Lower leg skin (tissue), 4 donors: ENCODE data around the gene FBLN2. TPM values are rescaled to one million over a fixed set of nuclear protein-coding genes. Genes with fewer than 3 reads are reported as not detected.

ENCODE experiments used
- DNase-seq, 2 donors: peaks; one replicate each; pipeline ENCODE4 v3.0.0-alpha.2; 2019; ENCODE audit warnings: low spot score in 2 of 2
- H3K4me3 ChIP-seq: fragments of 200-600 bp; sonication (generic); 2 replicates; pipeline ENCODE4 v1.5.1; 2017; ENCODE audit warnings: mild to moderate bottlenecking, low read depth; ENCODE audit not compliant: poor library complexity, severe bottlenecking
- POLR2A ChIP-seq, 2 donors: fragments of 450-650 bp; IDR thresholded peaks; one replicate each; pipeline ENCODE4 v1.6.1; 2016 to 2017; ENCODE audit warnings: antibody characterized with exemption in 2 of 2, mild to moderate bottlenecking in 1 of 2, moderate library complexity in 1 of 2
- WGBS, 2 donors: methylation state at CpG; one replicate each; pipeline ENCODE4 v1.1.5; 2018; 5-methylcytosine and 5-hydroxymethylcytosine counted together
- intact Hi-C: fragments of 100-400 bp; cut with DNase I; formaldehyde crosslinking; loops from one replicate; pipeline ENCODE4 v1.15.0; 2023; ENCODE audit warnings: low total_unique reads
- total RNA-seq, 4 donors: library from RNA; depleted of rRNA; stranded (reverse); fragments of >200 nt; gene quantifications; one replicate each; pipeline ENCODE4 v1.1.0, GENCODE V29; 2016
- TF ChIP-seq, protein P1 (sequence below), 3 donors: fragments of 450-650 bp; IDR thresholded peaks; one replicate each; pipeline ENCODE4 v1.5.1; 2016; ENCODE audit warnings: antibody characterized with exemption in 3 of 3, mild to moderate bottlenecking in 3 of 3, moderate library complexity in 2 of 3

Gene FBLN2
- total RNA-seq, 4 donors from 2014 or later, result 40.1 to 153 (median 64.0) TPM

DNA sequence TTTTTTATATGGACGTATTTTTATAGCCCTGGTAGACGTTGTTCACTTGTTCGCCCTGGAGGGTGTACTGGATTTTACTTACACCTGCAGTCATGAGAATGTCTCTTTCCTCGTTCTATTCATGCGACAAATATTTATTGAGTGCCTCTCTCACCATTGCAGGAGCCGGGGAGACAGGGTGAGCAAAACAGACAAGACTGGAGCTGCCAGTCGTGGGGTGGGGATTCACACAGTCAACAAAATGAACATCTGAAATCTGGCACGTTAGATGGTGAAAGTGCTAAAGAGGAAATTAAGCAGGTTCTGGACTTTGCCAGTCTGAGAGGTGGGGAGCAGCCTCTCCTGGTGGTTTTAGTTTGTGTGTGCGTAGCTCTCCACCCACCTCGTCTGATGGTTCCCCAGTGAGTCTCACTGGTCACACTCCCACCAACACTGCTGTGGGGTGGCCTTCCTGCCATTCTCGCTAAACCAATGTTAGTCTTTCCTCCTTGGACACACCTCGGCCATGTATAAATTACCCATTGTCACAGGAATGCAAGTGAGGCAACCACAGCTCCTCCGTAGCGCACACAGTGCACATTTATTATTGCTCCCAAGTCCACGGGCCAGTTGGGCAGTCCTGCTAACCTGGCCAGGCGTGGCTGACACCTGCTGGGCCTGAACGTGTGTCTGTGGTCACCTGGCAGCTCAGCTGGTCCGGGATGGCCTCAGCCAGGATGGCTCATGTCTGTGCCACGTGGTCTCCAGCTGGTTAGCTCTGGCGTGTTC is 31.5 kb downstream of the FBLN2 start:
- WGBS, 2 donors, result 40% methylated on average over 20 of the region's 20 CpGs
- TF ChIP-seq POLR2A (IDR thresholded peaks at IDR 0.05), result no peak
- TF ChIP-seq, protein P1, sequence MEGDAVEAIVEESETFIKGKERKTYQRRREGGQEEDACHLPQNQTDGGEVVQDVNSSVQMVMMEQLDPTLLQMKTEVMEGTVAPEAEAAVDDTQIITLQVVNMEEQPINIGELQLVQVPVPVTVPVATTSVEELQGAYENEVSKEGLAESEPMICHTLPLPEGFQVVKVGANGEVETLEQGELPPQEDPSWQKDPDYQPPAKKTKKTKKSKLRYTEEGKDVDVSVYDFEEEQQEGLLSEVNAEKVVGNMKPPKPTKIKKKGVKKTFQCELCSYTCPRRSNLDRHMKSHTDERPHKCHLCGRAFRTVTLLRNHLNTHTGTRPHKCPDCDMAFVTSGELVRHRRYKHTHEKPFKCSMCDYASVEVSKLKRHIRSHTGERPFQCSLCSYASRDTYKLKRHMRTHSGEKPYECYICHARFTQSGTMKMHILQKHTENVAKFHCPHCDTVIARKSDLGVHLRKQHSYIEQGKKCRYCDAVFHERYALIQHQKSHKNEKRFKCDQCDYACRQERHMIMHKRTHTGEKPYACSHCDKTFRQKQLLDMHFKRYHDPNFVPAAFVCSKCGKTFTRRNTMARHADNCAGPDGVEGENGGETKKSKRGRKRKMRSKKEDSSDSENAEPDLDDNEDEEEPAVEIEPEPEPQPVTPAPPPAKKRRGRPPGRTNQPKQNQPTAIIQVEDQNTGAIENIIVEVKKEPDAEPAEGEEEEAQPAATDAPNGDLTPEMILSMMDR (IDR thresholded peaks at IDR 0.05), result no peak
- intact Hi-C loops, result no loop called here
- DNase-seq, result no peak
- H3K4me3 ChIP-seq, result no peak overlapping the region

DNA sequence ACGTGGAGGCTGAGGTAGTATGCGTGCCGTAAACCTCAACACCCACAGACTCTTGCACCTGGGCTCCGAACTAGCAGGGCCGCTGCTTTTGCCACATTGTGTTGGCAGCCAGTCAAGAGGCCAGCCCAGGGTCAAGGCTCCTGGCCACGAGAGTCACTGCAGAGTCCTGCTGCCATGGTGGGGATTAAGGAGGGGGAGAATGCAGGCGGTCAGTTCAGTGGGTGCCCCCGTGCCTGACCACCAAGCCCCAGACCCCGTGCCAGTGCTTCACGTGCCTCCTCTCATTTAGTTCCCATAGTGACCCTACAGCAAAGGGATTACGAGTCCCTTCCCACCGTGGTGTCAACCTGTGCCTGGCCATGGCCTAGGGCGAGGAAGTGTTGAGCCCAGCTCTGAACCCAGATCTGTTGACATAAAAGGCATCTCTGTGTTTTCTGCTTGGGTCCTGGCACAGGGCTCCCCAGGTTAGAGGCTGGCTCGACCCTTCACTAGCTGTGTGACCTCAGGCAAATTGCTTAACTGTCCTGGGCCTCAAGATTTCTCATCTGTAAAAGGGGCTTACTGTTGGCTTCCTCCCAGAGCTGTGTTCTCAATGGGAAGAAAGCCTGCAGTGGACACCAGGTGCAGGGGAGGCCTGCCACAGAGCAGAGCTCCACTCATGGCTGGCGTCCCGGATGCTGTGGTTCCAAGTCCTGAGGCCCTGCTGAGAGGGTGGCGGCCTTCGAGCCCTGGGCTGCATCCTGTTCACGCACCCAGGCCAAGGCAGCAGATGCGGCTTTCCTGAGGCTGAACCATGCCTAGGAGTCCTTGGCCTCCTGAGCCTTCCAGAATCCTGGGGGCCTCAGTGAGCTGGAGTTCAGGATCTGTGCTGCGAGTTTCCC is 32.8 kb downstream of the FBLN2 start:
- intact Hi-C loops, result no loop called here
- 55 to 68% methylated on average over 18 to 19 of the region's 21 CpGs for WGBS, 2 donors
- no peak overlapping the region for H3K4me3 ChIP-seq
- TF ChIP-seq, protein P1 (IDR thresholded peaks at IDR 0.05), result no peak
- TF ChIP-seq POLR2A (IDR thresholded peaks at IDR 0.05), result no peak
- DNase-seq, result no peak

DNA sequence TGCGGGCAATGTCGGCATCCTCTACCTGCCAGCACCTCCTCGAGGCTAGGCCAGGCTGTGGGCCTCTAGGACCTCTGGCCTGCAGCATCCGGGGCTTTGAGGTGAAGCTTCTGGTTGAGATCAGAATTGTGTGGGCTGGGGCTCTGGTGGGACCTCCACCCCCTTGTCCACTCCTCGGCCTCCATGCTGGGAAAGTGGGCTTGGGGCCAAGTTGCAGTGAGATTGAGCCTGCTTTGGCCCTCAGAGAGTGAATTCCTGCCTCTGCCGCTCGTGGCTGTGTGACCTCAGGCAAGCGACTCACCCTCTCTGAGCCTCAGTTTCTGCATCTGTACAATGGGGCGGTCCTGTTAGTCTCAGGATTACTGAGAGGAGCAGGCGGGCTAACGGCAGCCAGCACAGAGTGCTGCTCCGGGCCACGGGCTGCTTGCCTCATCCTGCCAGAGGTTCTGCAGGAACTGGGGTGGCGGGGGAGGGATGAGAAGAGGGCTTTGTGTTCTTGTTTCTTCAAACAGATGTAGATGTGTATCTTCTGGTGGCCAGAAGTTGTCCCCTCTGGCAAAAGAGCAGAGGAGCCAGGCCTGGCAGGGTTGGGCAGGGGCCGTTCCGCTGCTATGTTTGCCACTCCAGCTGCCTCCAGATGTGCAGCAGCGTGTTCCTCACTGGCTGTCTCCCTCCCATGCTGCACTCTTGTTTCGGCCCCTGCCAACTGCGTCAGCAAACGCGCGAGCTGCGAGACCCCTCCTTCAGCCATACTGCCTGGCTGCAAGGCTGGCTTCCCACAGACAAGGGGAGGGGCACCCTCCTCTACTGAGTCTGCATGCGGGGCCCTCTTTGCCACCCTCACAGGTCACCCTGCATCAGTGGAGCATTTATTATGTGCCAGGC is 33.7 kb downstream of the FBLN2 start:
- WGBS, 2 donors, result 46 to 56% methylated on average over 10 to 20 of the region's 24 CpGs
- intact Hi-C loops, result no loop called here
- peak in 1 of 2 donors; percentile 84 for DNase-seq
- no peak overlapping the region for H3K4me3 ChIP-seq
- no peak for TF ChIP-seq POLR2A (IDR thresholded peaks at IDR 0.05)
- TF ChIP-seq, protein P1 (IDR thresholded peaks at IDR 0.05), result no peak

DNA sequence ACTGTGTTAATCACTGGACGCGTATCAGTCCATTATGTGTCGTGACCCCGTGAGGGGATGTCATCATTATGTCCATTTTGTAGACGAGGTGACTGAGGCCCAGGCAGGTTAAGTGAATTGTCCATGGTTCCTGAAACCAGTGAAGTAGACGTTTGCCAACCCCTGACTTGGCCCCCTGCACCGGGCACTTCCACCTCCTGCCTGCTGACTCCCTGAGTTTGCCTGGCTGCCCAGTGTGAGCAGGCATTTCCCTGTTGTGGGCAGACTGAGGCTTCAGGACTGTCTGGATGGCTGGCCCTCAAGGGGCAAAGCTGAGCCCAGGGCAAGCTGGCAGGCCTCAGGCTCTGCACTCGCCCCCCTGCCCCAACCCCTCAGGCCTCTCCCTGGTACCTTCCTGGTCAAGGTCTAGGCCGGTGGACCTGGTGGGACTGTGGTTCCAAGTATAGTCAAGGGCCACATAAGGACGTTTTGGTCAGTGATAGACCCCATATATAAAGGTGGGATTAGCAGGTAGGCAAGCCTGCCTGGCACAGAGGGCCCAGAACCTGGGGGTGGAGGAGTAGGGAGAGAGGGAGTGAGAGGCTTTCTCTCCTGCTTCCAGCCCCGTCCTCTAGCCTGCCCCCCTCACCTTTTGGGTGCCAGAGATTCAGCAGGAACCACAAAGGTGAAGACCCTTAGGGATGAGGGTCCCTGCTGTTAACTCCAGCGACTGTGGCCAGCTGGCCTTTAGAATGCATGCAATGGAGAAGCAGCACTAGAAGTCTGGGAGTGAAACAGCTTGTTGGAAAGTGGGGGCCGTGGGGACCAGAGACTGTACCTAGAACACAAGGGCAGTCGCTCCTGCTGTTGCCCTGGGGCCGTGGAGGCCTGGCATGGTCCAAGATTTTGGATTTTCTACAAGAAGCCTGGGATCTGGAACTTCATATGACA is 34.6 kb downstream of the FBLN2 start:
- TF ChIP-seq, protein P1 (IDR thresholded peaks at IDR 0.05), result no peak
- no peak for TF ChIP-seq POLR2A (IDR thresholded peaks at IDR 0.05)
- 75 to 82% methylated on average over 15 of the region's 15 CpGs for WGBS, 2 donors
- no peak overlapping the region for H3K4me3 ChIP-seq
- intact Hi-C loops, result no loop called here
- DNase-seq, result no peak
